GM23248 (cell line): ENCODE results near the gene KRTAP10-10. TPM values are rescaled to one million over a fixed set of nuclear protein-coding genes. Genes with fewer than 3 reads are reported as not detected.
"Not testable (repeated sequence)": the region's sequence is repeated elsewhere in the genome, so short reads cannot be mapped to it uniquely, and the experiment has no call there.

ENCODE experiments used
- DNase-seq: peaks from one replicate; pipeline ENCODE4 v3.0.0-alpha.2; 2015
- H2AFZ ChIP-seq: fragments of 200-600 bp; sonication (generic); 2 replicates; pipeline ENCODE4 v1.6.1; 2016; ENCODE audit warnings: antibody characterized with exemption
- H3F3A ChIP-seq: fragments of 200-600 bp; sonication (generic); 2 replicates; pipeline ENCODE4 v1.6.1; 2016; ENCODE audit warnings: mild to moderate bottlenecking, antibody characterized with exemption, mixed run types; ENCODE audit not compliant: insufficient read depth
- H3K27ac ChIP-seq: fragments of 200-600 bp; sonication (generic); 2 replicates; pipeline ENCODE4 v1.5.1; 2016; ENCODE audit warnings: mild to moderate bottlenecking
- H3K27me3 ChIP-seq: fragments of 200-600 bp; sonication (generic); replicated peaks from 2 replicates; pipeline ENCODE4 v1.6.1; 2016; ENCODE audit warnings: mild to moderate bottlenecking; ENCODE audit not compliant: insufficient read depth
- H3K36me3 ChIP-seq: fragments of 200-600 bp; sonication (generic); 2 replicates; pipeline ENCODE4 v1.6.1; 2016; ENCODE audit warnings: low read depth, mild to moderate bottlenecking
- H3K4me1 ChIP-seq: fragments of 200-600 bp; sonication (generic); 2 replicates; pipeline ENCODE4 v1.6.1; 2016; ENCODE audit warnings: mild to moderate bottlenecking; ENCODE audit not compliant: insufficient read depth
- H3K4me2 ChIP-seq: fragments of 200-600 bp; sonication (generic); one replicate; pipeline ENCODE4 v1.6.1; 2016; ENCODE audit warnings: mild to moderate bottlenecking; ENCODE audit not compliant: unreplicated experiment
- H3K4me3 ChIP-seq: fragments of 200-600 bp; sonication (generic); 2 replicates; pipeline ENCODE4 v1.5.1; 2016; ENCODE audit warnings: mild to moderate bottlenecking
- H3K79me2 ChIP-seq: fragments of 200-600 bp; sonication (generic); 2 replicates; pipeline ENCODE4 v1.6.1; 2016; ENCODE audit warnings: mild to moderate bottlenecking; ENCODE audit not compliant: insufficient read depth
- H3K9ac ChIP-seq: fragments of 200-600 bp; sonication (generic); 2 replicates; pipeline ENCODE4 v1.6.1; 2016; ENCODE audit warnings: mild to moderate bottlenecking
- H3K9me2 ChIP-seq: fragments of 200-600 bp; sonication (generic); 2 replicates; pipeline ENCODE4 v1.6.1; 2016; ENCODE audit warnings: mixed run types, mild to moderate bottlenecking, moderate library complexity; ENCODE audit not compliant: insufficient read depth
- H3K9me3 ChIP-seq: fragments of 200-600 bp; sonication (generic); one replicate; pipeline ENCODE4 v1.6.1; 2017; ENCODE audit warnings: low read depth
- H4K20me1 ChIP-seq: fragments of 200-600 bp; sonication (generic); 2 replicates; pipeline ENCODE4 v1.6.0; 2016; ENCODE audit not compliant: insufficient read depth
- EZH2 ChIP-seq: fragments of 200-600 bp; sonication (generic); IDR thresholded peaks from 2 replicates; pipeline ENCODE4 v1.6.1; 2018; ENCODE audit warnings: antibody characterized with exemption, mild to moderate bottlenecking; ENCODE audit not compliant: insufficient read depth, poor library complexity, severe bottlenecking
- EZH2phosphoT487 ChIP-seq: fragments of 200-600 bp; sonication (generic); IDR thresholded peaks from 2 replicates; pipeline ENCODE4 v1.6.1; 2018; ENCODE audit warnings: antibody characterized with exemption, moderate library complexity, mild to moderate bottlenecking, low read depth; ENCODE audit not compliant: insufficient read depth
- WGBS, 2 experiments: methylation state at CpG; one replicate each; pipeline ENCODE4 v1.1.6; 2015 to 2017; ENCODE audit warnings: low lambda C conversion rate in 2 of 2, low coverage in 1 of 2; ENCODE audit errors: missing lambda C conversion rate in 2 of 2; 5-methylcytosine and 5-hydroxymethylcytosine counted together
- in situ Hi-C: fragments of 300-500 bp; cut with MboI; formaldehyde crosslinking; loops from 2 replicates; pipeline ENCODE4 v1.15.0; 2020
- polyA plus RNA-seq: library from polyadenylated mRNA; unstranded; fragments of >200 nt; fragmentation: Nextera tagmentation; extraction: Ambion mirVana; gene quantifications from 2 replicates; pipeline ENCODE4 v1.2.1, GENCODE V29; 2016
- total RNA-seq: library from RNA; depleted of rRNA; stranded (reverse); fragments of >200 nt; shearing (Covaris generic); gene quantifications from 2 replicates; pipeline ENCODE4 v1.2.3, GENCODE V29; 2014

The KRTAP10-10 gene
- total and polyA plus RNA-seq, 2 experiments from 2014 or later, result not detected

DNA sequence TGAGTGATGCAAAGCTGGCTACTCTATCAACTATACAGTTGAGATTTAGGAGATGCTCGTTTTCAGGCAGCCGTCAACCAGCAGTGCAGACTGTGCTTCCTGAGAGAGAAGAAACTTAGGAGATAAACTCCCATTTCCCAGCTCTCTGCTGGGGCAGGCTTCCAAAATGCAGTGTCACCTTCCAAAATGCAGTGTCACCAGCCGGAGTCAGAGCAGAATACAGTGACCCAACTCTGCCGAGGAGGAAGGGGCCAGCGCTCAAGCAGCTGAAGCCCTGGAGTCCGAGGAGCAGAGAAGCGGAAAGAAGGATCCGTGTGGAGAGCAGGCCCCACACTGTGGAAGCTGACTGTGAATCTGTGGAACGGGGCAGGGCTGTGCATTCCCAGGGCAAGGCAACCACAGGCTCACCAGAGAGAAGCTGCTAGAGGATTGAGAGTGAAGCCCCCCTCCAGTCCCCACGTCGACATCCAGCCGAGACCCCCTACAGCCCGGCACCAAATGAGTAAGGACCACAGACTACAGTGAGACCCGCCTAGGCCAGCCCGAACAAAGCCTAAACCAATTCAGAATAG is 45.5 kb downstream of the KRTAP10-10 start:
- no peaks in the 10 kb centered on the region for H4K20me1 ChIP-seq
- no peak overlapping the region for H2AFZ ChIP-seq
- H3K27me3 ChIP-seq, result peaks cover 40% of the 10 kb centered on the region
- TF ChIP-seq EZH2phosphoT487, result no peak
- TF ChIP-seq EZH2, result no peak
- H3K4me2 ChIP-seq, result no peak overlapping the region
- no peaks in the 10 kb centered on the region for H3K4me1 ChIP-seq
- H3K4me3 ChIP-seq, result no peak overlapping the region
- no peaks in the 10 kb centered on the region for H3K9me3 ChIP-seq
- in situ Hi-C loops, result no loop called here
- H3K27ac ChIP-seq, result no peak overlapping the region
- 33 to 40% methylated on average over 15 of the region's 15 CpGs for WGBS, 2 experiments
- H3K36me3 ChIP-seq, result no peaks in the 10 kb centered on the region
- H3K9ac ChIP-seq, result no peak overlapping the region
- no peaks in the 10 kb centered on the region for H3F3A ChIP-seq
- H3K79me2 ChIP-seq, result no peaks in the 10 kb centered on the region
- no peaks in the 10 kb centered on the region for H3K9me2 ChIP-seq
- no peak for DNase-seq

DNA sequence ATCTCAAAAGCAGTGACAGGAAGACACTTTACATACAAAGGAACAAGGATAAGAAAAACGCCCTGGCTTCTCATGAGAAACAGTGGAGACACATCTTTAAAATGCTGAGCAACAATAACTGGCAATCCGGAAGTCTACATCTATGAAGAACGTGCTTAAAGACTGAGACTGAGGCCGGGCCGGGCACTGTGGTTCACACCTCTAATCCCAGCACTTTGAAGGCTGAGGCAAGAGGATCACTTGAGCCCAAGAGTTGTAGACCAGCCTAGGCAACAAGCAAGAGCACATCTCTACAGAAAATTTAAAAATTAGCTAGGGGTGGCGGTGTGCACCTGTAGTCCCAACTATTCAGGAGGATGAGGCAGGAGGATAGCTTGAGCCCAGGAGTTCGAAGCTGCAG is 46.9 kb downstream of the KRTAP10-10 start:
- no peaks in the 10 kb centered on the region for H4K20me1 ChIP-seq
- no peaks in the 10 kb centered on the region for H3K9me2 ChIP-seq
- no peaks in the 10 kb centered on the region for H3K4me1 ChIP-seq
- TF ChIP-seq EZH2phosphoT487, result no peak
- TF ChIP-seq EZH2, result no peak
- H3K9me3 ChIP-seq, result no peaks in the 10 kb centered on the region
- in situ Hi-C loops, result no loop called here
- H3F3A ChIP-seq, result no peaks in the 10 kb centered on the region
- no peaks in the 10 kb centered on the region for H3K79me2 ChIP-seq
- DNase-seq, result no peak
- peaks cover 41% of the 10 kb centered on the region for H3K27me3 ChIP-seq
- no peak overlapping the region for H3K27ac ChIP-seq
- H2AFZ ChIP-seq, result no peak overlapping the region
- no peak overlapping the region for H3K9ac ChIP-seq
- H3K4me3 ChIP-seq, result no peak overlapping the region
- no peak overlapping the region for H3K4me2 ChIP-seq
- no peaks in the 10 kb centered on the region for H3K36me3 ChIP-seq
- WGBS, 2 experiments, result 34 to 42% methylated on average over 7 of the region's 7 CpGs

DNA sequence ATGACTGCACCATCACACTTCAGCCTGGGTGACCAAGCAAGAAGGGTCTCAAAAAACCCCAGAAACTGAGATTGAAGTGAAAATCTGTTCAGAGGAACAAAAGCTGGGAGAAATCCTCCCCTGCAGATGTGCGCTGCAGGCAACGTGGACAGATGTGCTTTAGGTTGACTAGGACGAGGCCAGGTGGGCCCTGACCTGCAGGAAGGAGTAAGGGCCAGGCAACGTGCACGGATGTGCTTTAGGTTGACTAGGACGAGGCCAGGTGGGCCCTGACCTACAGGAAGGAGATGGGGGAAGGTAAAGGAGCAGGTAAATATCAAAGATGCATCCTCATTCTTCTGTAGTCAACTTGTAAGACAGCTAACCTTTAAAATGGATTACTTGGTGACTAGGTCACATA is 47.3 kb downstream of the KRTAP10-10 start:
- peaks cover 40% of the 10 kb centered on the region for H3K27me3 ChIP-seq

DNA sequence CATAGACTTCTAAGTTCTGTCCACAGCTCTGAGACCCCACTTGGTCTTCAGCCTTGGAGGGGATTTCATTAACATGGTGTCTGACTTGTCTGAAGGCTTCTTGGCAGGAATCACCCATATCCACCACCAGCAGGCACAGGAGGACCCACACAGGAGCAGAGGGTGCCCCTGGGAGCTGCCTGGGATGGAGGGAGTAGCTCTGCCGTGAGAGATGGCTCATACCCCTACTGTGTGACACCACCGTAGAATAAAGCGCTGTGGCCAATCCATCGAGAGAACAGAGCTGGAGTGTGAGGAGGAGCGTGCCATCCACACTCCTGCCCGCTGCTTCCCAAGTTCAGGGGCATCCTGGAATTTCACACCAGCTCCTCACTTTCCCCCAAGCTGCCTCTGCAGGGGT is 47.9 kb downstream of the KRTAP10-10 start:
- H4K20me1 ChIP-seq, H2AFZ ChIP-seq, H3K4me1 ChIP-seq, H3K79me2 ChIP-seq, H3K9me2 ChIP-seq, H3K9ac ChIP-seq, H3K36me3 ChIP-seq, H3K4me3 ChIP-seq, H3K4me2 ChIP-seq, DNase-seq, in situ Hi-C loops, H3K27ac ChIP-seq, H3F3A ChIP-seq, H3K9me3 ChIP-seq: not testable (repeated sequence)
- H3K27me3 ChIP-seq, result peaks cover 36% of the 10 kb centered on the region
- 18 to 52% methylated on average over 3 to 6 of the region's 6 CpGs for WGBS, 2 experiments

More for the DNA sequence above, 47.3 kb downstream of the KRTAP10-10 start:
- Histone ChIP-seq H3K4me2 (no peak overlapping the region), H3K4me1 (no peaks in the 10 kb centered on the region), H3K9me2 (no peaks in the 10 kb centered on the region), H3K4me3 (no peak overlapping the region), H3K36me3 (no peaks in the 10 kb centered on the region), H4K20me1 (no peaks in the 10 kb centered on the region), H3K9ac (no peak overlapping the region), H3K79me2 (no peaks in the 10 kb centered on the region), H2AFZ (no peak overlapping the region), H3K9me3 (no peaks in the 10 kb centered on the region), H3F3A (no peaks in the 10 kb centered on the region), H3K27ac (no peak overlapping the region)
- DNase-seq, result no peak
- no peak for TF ChIP-seq EZH2
- TF ChIP-seq EZH2phosphoT487, result no peak
- 30 to 38% methylated on average over 6 of the region's 6 CpGs for WGBS, 2 experiments
- in situ Hi-C loops, result no loop called here
